AG09309 (cell line): ENCODE results near the gene ITGB5.

Experiments
- DNase-seq: peaks from one replicate; pipeline ENCODE4 v3.0.0-alpha.2; 2010; ENCODE audit warnings: low read depth
- H3K4me3 ChIP-seq: 2 replicates; pipeline ENCODE4 v1.5.1; 2011; ENCODE audit warnings: mild to moderate bottlenecking, low read depth, low read length, moderate library complexity; ENCODE audit not compliant: control insufficient read depth
- CTCF ChIP-seq: IDR thresholded peaks from 2 replicates; pipeline ENCODE4 v1.5.1; 2011; ENCODE audit warnings: mild to moderate bottlenecking, low read depth, low read length, inconsistent platforms; ENCODE audit not compliant: insufficient read depth, control insufficient read depth; ENCODE audit errors: missing control alignments

Gene ITGB5

GRCh38 chr3:124886168-124887056, 753 bp downstream of the ITGB5 start:
- no peak for TF ChIP-seq CTCF
- DNase-seq: no peak
- peak overlapping the region; percentile 65 for H3K4me3 ChIP-seq

- DNase-seq: no peak
- peak overlapping the region; percentile 65 for H3K4me3 ChIP-seq
- TF ChIP-seq CTCF: no peak
These were observed 1.5 kb downstream of the ITGB5 start for GRCh38 chr3:124885466-124886167.

GRCh38 chr3:124884474-124885101, 2.6 kb downstream of the ITGB5 start:
- TF ChIP-seq CTCF: no peak
- DNase-seq: no peak
- H3K4me3 ChIP-seq: no peak overlapping the region

- TF ChIP-seq CTCF: no peak
- H3K4me3 ChIP-seq: no peak overlapping the region
- no peak for DNase-seq
These were observed 3.2 kb downstream of the ITGB5 start for GRCh38 chr3:124883766-124884473.

GRCh38 chr3:124882816-124883747, 4.1 kb downstream of the ITGB5 start:
- no peak for DNase-seq
- TF ChIP-seq CTCF: no peak
- H3K4me3 ChIP-seq: no peak overlapping the region
